Activated CD8-positive, alpha-beta T cell treated with anti-CD3 and anti-CD28 coated beads for 36 hours (primary cell): ENCODE data around the gene NFE2L1. TPM values are rescaled to one million over a fixed set of nuclear protein-coding genes. Genes with fewer than 3 reads are reported as not detected.

Experiments used
- ATAC-seq: fragments of 200-7000 bp; cut with Tn5 transposase; one replicate; pipeline ENCODE4 v1.10.0; 2021; ENCODE audit warnings: mild to moderate bottlenecking, moderate library complexity
- CTCF ChIA-PET: fragments of 350-600 bp; sonication (Branson Sonifier 250); formaldehyde crosslinking; loops from one replicate; lab custom pipeline; 2021; ENCODE audit warnings: antibody characterized with exemption; lab: Charles Lee
- POLR2A ChIA-PET: fragments of 350-600 bp; sonication (Branson Sonifier 250); formaldehyde crosslinking; loops from one replicate; lab custom pipeline; 2021; ENCODE audit warnings: antibody characterized with exemption; lab: Charles Lee
- DNase-seq: peaks from one replicate; pipeline ENCODE4 v3.0.0-alpha.2; 2020
- H3K27ac Mint-ChIP-seq: one replicate; pipeline ENCODE4 v1.8.0; 2021; ENCODE audit warnings: mild to moderate bottlenecking, mixed read lengths
- H3K27me3 Mint-ChIP-seq: one replicate; pipeline ENCODE4 v1.8.0; 2021; ENCODE audit warnings: mixed read lengths
- H3K36me3 Mint-ChIP-seq: one replicate; pipeline ENCODE4 v1.8.0; 2021; ENCODE audit warnings: low read depth, mixed read lengths
- H3K4me1 Mint-ChIP-seq: one replicate; pipeline ENCODE4 v1.8.0; 2021; ENCODE audit warnings: low read depth, mixed read lengths
- H3K4me3 Mint-ChIP-seq: one replicate; pipeline ENCODE4 v1.8.0; 2021; ENCODE audit warnings: mild to moderate bottlenecking, moderate library complexity, mixed read lengths
- H3K9me3 Mint-ChIP-seq: one replicate; pipeline ENCODE4 v1.8.0; 2021; ENCODE audit warnings: mixed read lengths
- intact Hi-C: fragments of 100-400 bp; cut with micrococcal nuclease; formaldehyde crosslinking; loops from one replicate; pipeline ENCODE4 v1.10.0; 2022
- total RNA-seq, 2 experiments: library from RNA; stranded (reverse); gene quantifications; one replicate each; pipeline ENCODE4 v1.2.3, GENCODE V29; 2021
- TF ChIP-seq, protein P1 (sequence below): fragments of 200-600 bp; IDR thresholded peaks from one replicate; pipeline ENCODE4 v1.8.0; 2022; ENCODE audit warnings: antibody characterized with exemption, mild to moderate bottlenecking

Gene NFE2L1
- total RNA-seq, 2 experiments from 2014 or later, result 88.3 to 90.3 TPM

GRCh38 chr17:48060249-48060648 lies 12.1 kb downstream of the NFE2L1 start:
- TF ChIP-seq, protein P1, sequence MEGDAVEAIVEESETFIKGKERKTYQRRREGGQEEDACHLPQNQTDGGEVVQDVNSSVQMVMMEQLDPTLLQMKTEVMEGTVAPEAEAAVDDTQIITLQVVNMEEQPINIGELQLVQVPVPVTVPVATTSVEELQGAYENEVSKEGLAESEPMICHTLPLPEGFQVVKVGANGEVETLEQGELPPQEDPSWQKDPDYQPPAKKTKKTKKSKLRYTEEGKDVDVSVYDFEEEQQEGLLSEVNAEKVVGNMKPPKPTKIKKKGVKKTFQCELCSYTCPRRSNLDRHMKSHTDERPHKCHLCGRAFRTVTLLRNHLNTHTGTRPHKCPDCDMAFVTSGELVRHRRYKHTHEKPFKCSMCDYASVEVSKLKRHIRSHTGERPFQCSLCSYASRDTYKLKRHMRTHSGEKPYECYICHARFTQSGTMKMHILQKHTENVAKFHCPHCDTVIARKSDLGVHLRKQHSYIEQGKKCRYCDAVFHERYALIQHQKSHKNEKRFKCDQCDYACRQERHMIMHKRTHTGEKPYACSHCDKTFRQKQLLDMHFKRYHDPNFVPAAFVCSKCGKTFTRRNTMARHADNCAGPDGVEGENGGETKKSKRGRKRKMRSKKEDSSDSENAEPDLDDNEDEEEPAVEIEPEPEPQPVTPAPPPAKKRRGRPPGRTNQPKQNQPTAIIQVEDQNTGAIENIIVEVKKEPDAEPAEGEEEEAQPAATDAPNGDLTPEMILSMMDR, result no peak
- no peaks in the 10 kb centered on the region for H3K9me3 Mint-ChIP-seq
- peak overlapping the region; percentile 64 for H3K27ac Mint-ChIP-seq
- peaks cover 30% of the 10 kb centered on the region for H3K4me1 Mint-ChIP-seq
- ChIA-PET POLR2A (interaction anchor here (1.2 to 8.4 kb wide), 2 partner anchors 8 to 14 kb away, joined by 5 to 82 read pairs; partner anchors contain the start of gene NFE2L1), CTCF (interaction anchor here (5.9 to 16.7 kb wide), 2 partner anchors 16 to 34 kb away, joined by 33 to 186 read pairs; no protein-coding TSS in a partner anchor)
- peaks cover 72% of the 10 kb centered on the region for H3K36me3 Mint-ChIP-seq
- no peak overlapping the region for H3K4me3 Mint-ChIP-seq
- intact Hi-C loops, result no loop called here
- ATAC-seq, result no peak
- H3K27me3 Mint-ChIP-seq, result no peaks in the 10 kb centered on the region
- DNase-seq, result no peak

DNA sequence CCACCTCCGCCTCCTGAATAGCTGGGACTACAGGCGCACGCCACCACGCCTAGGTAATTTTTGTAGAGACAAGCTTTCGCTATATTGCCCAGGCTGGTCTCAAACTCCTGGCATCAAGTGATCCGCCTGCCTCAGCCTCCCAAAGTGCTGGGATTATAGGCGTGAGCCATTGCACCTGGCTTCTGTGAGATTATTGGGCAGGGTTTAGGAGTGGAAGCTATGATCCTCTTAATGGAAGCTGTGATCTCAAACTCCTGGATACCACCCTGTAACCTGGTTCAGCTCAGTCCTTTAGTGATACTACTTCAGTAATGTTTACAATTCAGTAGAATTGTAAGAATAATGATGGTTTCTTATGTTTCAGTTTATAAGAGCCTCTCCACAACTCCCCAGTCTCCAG lies 14.1 kb downstream of the NFE2L1 start:
- no peak for ATAC-seq
- POLR2A ChIA-PET, result interaction anchor here (0.8 to 8.4 kb wide), 3 partner anchors 16 to 1395 kb away, joined by 3 to 82 read pairs (median 3); partner anchors contain the start of gene NFE2L1
- TF ChIP-seq, protein P1, result no peak
- Mint-ChIP-seq H3K4me1 (peaks cover 14% of the 10 kb centered on the region), H3K9me3 (no peaks in the 10 kb centered on the region), H3K27me3 (no peaks in the 10 kb centered on the region), H3K36me3 (peaks cover 60% of the 10 kb centered on the region), H3K27ac (peak overlapping the region; percentile 60), H3K4me3 (no peak overlapping the region)
- intact Hi-C loops, result no loop called here
- no peak for DNase-seq
- CTCF ChIA-PET, result interaction anchor here (0.8 to 16.7 kb wide), 3 partner anchors 14 to 36 kb away, joined by 3 to 186 read pairs (median 33); no protein-coding TSS in a partner anchor

GRCh38 chr17:48064638-48065037 lies 16.5 kb downstream of the NFE2L1 start:
- DNase-seq (no peak), ATAC-seq (no peak)
- H3K36me3 Mint-ChIP-seq, result peaks cover 37% of the 10 kb centered on the region
- TF ChIP-seq, protein P1, result no peak
- no peaks in the 10 kb centered on the region for H3K27me3 Mint-ChIP-seq
- no peak overlapping the region for H3K27ac Mint-ChIP-seq
- H3K4me1 Mint-ChIP-seq, result peaks cover 10% of the 10 kb centered on the region
- intact Hi-C loops, result no loop called here
- ChIA-PET POLR2A (interaction anchor here (0.6 to 1.5 kb wide), 4 partner anchors 9 to 19 kb away, joined by 3 to 6 read pairs (median 3); no protein-coding TSS in a partner anchor), CTCF (interaction anchor here (0.6 to 20.3 kb wide), 3 partner anchors 12 to 268 kb away, joined by 3 to 283 read pairs (median 186); no protein-coding TSS in a partner anchor)
- no peaks in the 10 kb centered on the region for H3K9me3 Mint-ChIP-seq
- H3K4me3 Mint-ChIP-seq, result no peak overlapping the region

- ATAC-seq (no peak), DNase-seq (no peak)
- H3K27ac Mint-ChIP-seq, result no peak overlapping the region
- H3K9me3 Mint-ChIP-seq, result no peaks in the 10 kb centered on the region
- POLR2A ChIA-PET, result interaction anchor here (0.6 to 5.2 kb wide), 4 partner anchors 11 to 27 kb away, joined by 3 to 20 read pairs (median 10); partner anchors contain the start of gene NFE2L1
- no peak overlapping the region for H3K4me3 Mint-ChIP-seq
- no peaks in the 10 kb centered on the region for H3K27me3 Mint-ChIP-seq
- CTCF ChIA-PET, result interaction anchor here (0.8 to 20.3 kb wide), 3 partner anchors 10 to 38 kb away, joined by 3 to 283 read pairs (median 186); no protein-coding TSS in a partner anchor
- H3K36me3 Mint-ChIP-seq, result peaks cover 33% of the 10 kb centered on the region
- TF ChIP-seq, protein P1, result no peak
- intact Hi-C loops, result no loop called here
- H3K4me1 Mint-ChIP-seq, result no peaks in the 10 kb centered on the region
Measured at GRCh38 chr17:48066192-48066591, 18.0 kb downstream of the NFE2L1 start.

GRCh38 chr17:48066656-48067055 lies 18.5 kb downstream of the NFE2L1 start:
- DNase-seq (no peak), ATAC-seq (no peak)
- ChIA-PET POLR2A (interaction anchor here (1.8 to 5.2 kb wide), 3 partner anchors 9 to 19 kb away, joined by 9 to 20 read pairs (median 15); partner anchors contain the start of gene NFE2L1), CTCF (interaction anchor here (0.8 to 20.3 kb wide), 5 partner anchors 10 to 41 kb away, joined by 3 to 283 read pairs (median 9); partner anchors contain the start of genes CBX1 and SNX11)
- no peaks in the 10 kb centered on the region for H3K27me3 Mint-ChIP-seq
- TF ChIP-seq, protein P1, result no peak
- H3K27ac Mint-ChIP-seq, result no peak overlapping the region
- H3K4me1 Mint-ChIP-seq, result no peaks in the 10 kb centered on the region
- peaks cover 31% of the 10 kb centered on the region for H3K36me3 Mint-ChIP-seq
- no peak overlapping the region for H3K4me3 Mint-ChIP-seq
- H3K9me3 Mint-ChIP-seq, result no peaks in the 10 kb centered on the region
- intact Hi-C loops, result no loop called here
